ENCODE data around the gene IL31. TPM values are rescaled to one million over a fixed set of nuclear protein-coding genes. Genes with fewer than 3 reads are reported as not detected.

IL31 gene
- total RNA-seq (2014; rRNA removed; shearing (Covaris generic); ENCODE audit: low replicate concordance) = not detected in 2 replicates

- Histone ChIP-seq H3K4me2 (ENCODE audit: low read depth, low read length, poor library complexity, severe bottlenecking) (no peak within 1 kb of the TSS), H3K36me3 (ENCODE audit: insufficient read depth, low read length) (no peaks in the 10 kb centered on the region), H2AFZ (ENCODE audit: low read length) (no peak within 1 kb of the TSS), H3K4me1 (ENCODE audit: low read length) (no peaks in the 10 kb centered on the region), H4K20me1 (ENCODE audit: insufficient read depth, low read depth, low read length) (no peaks in the 10 kb centered on the region), H3K9me2 (replicated peaks; ENCODE audit: insufficient read depth, low read length) (no peaks in the 10 kb centered on the region), H3K79me2 (ENCODE audit: low read length) (no peaks in the 10 kb centered on the region), H3K9ac (ENCODE audit: low read length) (no peak within 1 kb of the TSS), H3K27ac (ENCODE audit: low read length) (no peak within 1 kb of the TSS), H3K9me3 (ENCODE audit: low read length) (no peaks in the 10 kb centered on the region), H3K4me3 (ENCODE audit: low read length) (no peak within 1 kb of the TSS), H3K27me3 (ENCODE audit: low read length) (no peaks in the 10 kb centered on the region)
- no peak for DNase-seq
These were observed at the start of gene IL31 for GRCh38 chr12:122174155-122174845. IL31 (minus strand) TSS chr12:122174221; CDS start chr12:122174172, 49 bp downstream.

- H3K27me3 ChIP-seq (ENCODE audit: low read length) = no peaks in the 10 kb centered on the region
- H3K9me2 ChIP-seq (replicated peaks; ENCODE audit: insufficient read depth, low read length) = no peaks in the 10 kb centered on the region
- H3K4me2 ChIP-seq (ENCODE audit: low read depth, low read length, poor library complexity, severe bottlenecking) = no peak overlapping the region
- no peak overlapping the region for H3K4me3 ChIP-seq (ENCODE audit: low read length)
- H3K36me3 ChIP-seq (ENCODE audit: insufficient read depth, low read length) = peaks cover 53% of the 10 kb centered on the region
- peaks cover 24% of the 10 kb centered on the region for H3K79me2 ChIP-seq (ENCODE audit: low read length)
- H3K9ac ChIP-seq (ENCODE audit: low read length) = no peak overlapping the region
- no peaks in the 10 kb centered on the region for H4K20me1 ChIP-seq (ENCODE audit: insufficient read depth, low read depth, low read length)
- no peak for DNase-seq
- H3K27ac ChIP-seq (ENCODE audit: low read length) = no peak overlapping the region
- no peak overlapping the region for H2AFZ ChIP-seq (ENCODE audit: low read length)
- H3K9me3 ChIP-seq (ENCODE audit: low read length) = no peaks in the 10 kb centered on the region
- no peaks in the 10 kb centered on the region for H3K4me1 ChIP-seq (ENCODE audit: low read length)
These were observed 42.4 kb upstream of the IL31 start for GRCh38 chr12:122216445-122216844.

- Histone ChIP-seq H3K27ac (ENCODE audit: low read length) (no peak overlapping the region), H4K20me1 (ENCODE audit: insufficient read depth, low read depth, low read length) (no peaks in the 10 kb centered on the region), H3K9me3 (ENCODE audit: low read length) (no peaks in the 10 kb centered on the region), H3K9me2 (replicated peaks; ENCODE audit: insufficient read depth, low read length) (no peaks in the 10 kb centered on the region), H3K4me1 (ENCODE audit: low read length) (no peaks in the 10 kb centered on the region), H3K4me2 (ENCODE audit: low read depth, low read length, poor library complexity, severe bottlenecking) (no peak overlapping the region), H3K79me2 (ENCODE audit: low read length) (peaks cover 17% of the 10 kb centered on the region), H3K36me3 (ENCODE audit: insufficient read depth, low read length) (peaks cover 51% of the 10 kb centered on the region), H2AFZ (ENCODE audit: low read length) (no peak overlapping the region), H3K4me3 (ENCODE audit: low read length) (no peak overlapping the region), H3K27me3 (ENCODE audit: low read length) (no peaks in the 10 kb centered on the region), H3K9ac (ENCODE audit: low read length) (no peak overlapping the region)
- DNase-seq = no peak
These were observed 41.8 kb upstream of the IL31 start for GRCh38 chr12:122215771-122216170.

GRCh38 chr12:122208073-122208820 is 34.2 kb upstream of the IL31 start:
- H3K9me2 ChIP-seq (replicated peaks; ENCODE audit: insufficient read depth, low read length) = no peaks in the 10 kb centered on the region
- DNase-seq = no peak
- no peaks in the 10 kb centered on the region for H3K27me3 ChIP-seq (ENCODE audit: low read length)
- peaks cover 22% of the 10 kb centered on the region for H3K36me3 ChIP-seq (ENCODE audit: insufficient read depth, low read length)
- H3K4me3 ChIP-seq (ENCODE audit: low read length) = no peak overlapping the region
- H3K9ac ChIP-seq (ENCODE audit: low read length) = no peak overlapping the region
- H3K4me2 ChIP-seq (ENCODE audit: low read depth, low read length, poor library complexity, severe bottlenecking) = no peak overlapping the region
- H3K27ac ChIP-seq (ENCODE audit: low read length) = no peak overlapping the region
- peaks cover 4% of the 10 kb centered on the region for H3K4me1 ChIP-seq (ENCODE audit: low read length)
- no peaks in the 10 kb centered on the region for H3K79me2 ChIP-seq (ENCODE audit: low read length)
- no peak overlapping the region for H2AFZ ChIP-seq (ENCODE audit: low read length)
- H4K20me1 ChIP-seq (ENCODE audit: insufficient read depth, low read depth, low read length) = peaks cover 8% of the 10 kb centered on the region; the same call in 1 of the 2 replicates
- H3K9me3 ChIP-seq (ENCODE audit: low read length) = no peaks in the 10 kb centered on the region

GRCh38 chr12:122207391-122207790 is 33.4 kb upstream of the IL31 start:
- Histone ChIP-seq H3K27ac (ENCODE audit: low read length) (no peak overlapping the region), H3K27me3 (ENCODE audit: low read length) (no peaks in the 10 kb centered on the region), H3K36me3 (ENCODE audit: insufficient read depth, low read length) (peaks cover 21% of the 10 kb centered on the region), H3K79me2 (ENCODE audit: low read length) (no peaks in the 10 kb centered on the region), H3K9ac (ENCODE audit: low read length) (no peak overlapping the region), H2AFZ (ENCODE audit: low read length) (no peak overlapping the region), H3K4me2 (ENCODE audit: low read depth, low read length, poor library complexity, severe bottlenecking) (no peak overlapping the region), H3K4me3 (ENCODE audit: low read length) (no peak overlapping the region), H4K20me1 (ENCODE audit: insufficient read depth, low read depth, low read length) (peaks cover 8% of the 10 kb centered on the region; the same call in 1 of the 2 replicates), H3K4me1 (ENCODE audit: low read length) (peaks cover 6% of the 10 kb centered on the region), H3K9me3 (ENCODE audit: low read length) (no peaks in the 10 kb centered on the region), H3K9me2 (replicated peaks; ENCODE audit: insufficient read depth, low read length) (no peaks in the 10 kb centered on the region)
- DNase-seq = no peak

- Histone ChIP-seq H3K9ac (ENCODE audit: low read length) (no peak overlapping the region), H3K79me2 (ENCODE audit: low read length) (no peaks in the 10 kb centered on the region), H3K27me3 (ENCODE audit: low read length) (no peaks in the 10 kb centered on the region), H3K4me2 (ENCODE audit: low read depth, low read length, poor library complexity, severe bottlenecking) (no peak overlapping the region), H2AFZ (ENCODE audit: low read length) (no peak overlapping the region), H3K9me3 (ENCODE audit: low read length) (no peaks in the 10 kb centered on the region), H3K27ac (ENCODE audit: low read length) (no peak overlapping the region), H3K36me3 (ENCODE audit: insufficient read depth, low read length) (peaks cover 17% of the 10 kb centered on the region), H3K4me1 (ENCODE audit: low read length) (peaks cover 6% of the 10 kb centered on the region), H4K20me1 (ENCODE audit: insufficient read depth, low read depth, low read length) (peaks cover 8% of the 10 kb centered on the region; the same call in 1 of the 2 replicates), H3K4me3 (ENCODE audit: low read length) (no peak overlapping the region), H3K9me2 (replicated peaks; ENCODE audit: insufficient read depth, low read length) (no peaks in the 10 kb centered on the region)
- no peak for DNase-seq
These were observed 33.0 kb upstream of the IL31 start for GRCh38 chr12:122206976-122207375.

GRCh38 chr12:122206111-122206881 is 32.3 kb upstream of the IL31 start:
- H3K79me2 ChIP-seq (ENCODE audit: low read length) = no peaks in the 10 kb centered on the region
- no peaks in the 10 kb centered on the region for H3K27me3 ChIP-seq (ENCODE audit: low read length)
- no peak overlapping the region for H3K9ac ChIP-seq (ENCODE audit: low read length)
- H3K4me3 ChIP-seq (ENCODE audit: low read length) = no peak overlapping the region
- peaks cover 13% of the 10 kb centered on the region for H3K36me3 ChIP-seq (ENCODE audit: insufficient read depth, low read length)
- peaks cover 8% of the 10 kb centered on the region; the same call in 1 of the 2 replicates for H4K20me1 ChIP-seq (ENCODE audit: insufficient read depth, low read depth, low read length)
- H3K9me3 ChIP-seq (ENCODE audit: low read length) = no peaks in the 10 kb centered on the region
- no peak overlapping the region for H2AFZ ChIP-seq (ENCODE audit: low read length)
- peaks cover 6% of the 10 kb centered on the region for H3K4me1 ChIP-seq (ENCODE audit: low read length)
- H3K27ac ChIP-seq (ENCODE audit: low read length) = no peak overlapping the region
- no peak overlapping the region for H3K4me2 ChIP-seq (ENCODE audit: low read depth, low read length, poor library complexity, severe bottlenecking)
- DNase-seq = no peak
- H3K9me2 ChIP-seq (replicated peaks; ENCODE audit: insufficient read depth, low read length) = no peaks in the 10 kb centered on the region

Data from Karpas-422 (cell line).